ENCODE measurements around the gene FAM200A. TPM values are rescaled to one million over a fixed set of nuclear protein-coding genes. Genes with fewer than 3 reads are reported as not detected.

Gene FAM200A
- total RNA-seq, 4 donors from 2014 or later: 4.3 to 8.8 (median 6.5) TPM

DNA sequence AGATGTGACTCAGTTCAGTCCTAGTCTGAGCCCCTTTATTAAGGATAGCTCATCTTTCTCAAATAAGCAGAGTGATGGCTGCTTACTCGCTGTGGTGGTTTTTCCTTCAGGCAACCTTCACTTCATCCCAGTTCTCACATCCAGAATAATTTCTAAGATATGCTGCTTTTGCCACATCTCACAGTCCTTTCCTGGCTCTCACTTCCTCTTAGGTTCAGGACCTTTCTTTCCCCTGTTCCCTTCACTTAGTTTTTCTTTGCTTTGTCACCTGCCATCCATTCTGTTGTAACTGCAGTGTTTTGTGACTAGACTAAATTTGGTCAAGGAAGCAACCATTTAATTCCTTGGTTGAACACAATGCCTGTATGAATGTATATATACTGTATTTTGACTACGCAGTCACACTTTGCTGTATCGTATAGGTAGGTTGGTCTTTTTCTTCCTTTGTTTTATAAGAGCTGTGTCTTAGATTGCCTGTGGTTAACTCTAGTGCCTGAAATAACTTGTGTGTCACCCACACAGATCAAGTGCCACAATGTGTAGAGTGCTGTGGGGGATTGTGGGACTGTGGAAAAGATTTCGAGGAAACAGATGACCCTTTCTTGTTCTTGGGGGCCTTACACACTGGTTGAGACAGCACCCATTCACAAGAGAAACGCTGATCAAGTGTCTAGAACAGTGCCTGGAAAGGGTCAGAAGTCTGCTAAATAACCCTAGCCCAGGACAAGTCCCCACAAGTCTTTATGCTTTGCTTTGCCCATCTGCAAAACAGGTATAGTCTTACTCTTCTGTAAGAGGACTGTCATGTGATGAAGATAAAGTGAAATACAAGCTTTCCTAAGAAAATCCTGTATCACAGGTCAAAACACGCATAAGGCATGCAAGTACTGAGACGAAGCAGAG is 9.2 kb upstream of the FAM200A start:
- no peak for DNase-seq (ENCODE audit: low spot score in 2 of 2)
- intact Hi-C loops (cut with DNase I; ENCODE audit: low total_unique reads): no loop called here
- TF ChIP-seq CTCF (IDR thresholded peaks at IDR 0.05): no peak
- TF ChIP-seq POLR2A (IDR thresholded peaks at IDR 0.05): no peak
- WGBS, 2 donors: 70 to 74% methylated on average over 7 of the region's 7 CpGs
- no peak overlapping the region for H3K4me3 ChIP-seq (ENCODE audit: low read depth, poor library complexity, severe bottlenecking)

DNA sequence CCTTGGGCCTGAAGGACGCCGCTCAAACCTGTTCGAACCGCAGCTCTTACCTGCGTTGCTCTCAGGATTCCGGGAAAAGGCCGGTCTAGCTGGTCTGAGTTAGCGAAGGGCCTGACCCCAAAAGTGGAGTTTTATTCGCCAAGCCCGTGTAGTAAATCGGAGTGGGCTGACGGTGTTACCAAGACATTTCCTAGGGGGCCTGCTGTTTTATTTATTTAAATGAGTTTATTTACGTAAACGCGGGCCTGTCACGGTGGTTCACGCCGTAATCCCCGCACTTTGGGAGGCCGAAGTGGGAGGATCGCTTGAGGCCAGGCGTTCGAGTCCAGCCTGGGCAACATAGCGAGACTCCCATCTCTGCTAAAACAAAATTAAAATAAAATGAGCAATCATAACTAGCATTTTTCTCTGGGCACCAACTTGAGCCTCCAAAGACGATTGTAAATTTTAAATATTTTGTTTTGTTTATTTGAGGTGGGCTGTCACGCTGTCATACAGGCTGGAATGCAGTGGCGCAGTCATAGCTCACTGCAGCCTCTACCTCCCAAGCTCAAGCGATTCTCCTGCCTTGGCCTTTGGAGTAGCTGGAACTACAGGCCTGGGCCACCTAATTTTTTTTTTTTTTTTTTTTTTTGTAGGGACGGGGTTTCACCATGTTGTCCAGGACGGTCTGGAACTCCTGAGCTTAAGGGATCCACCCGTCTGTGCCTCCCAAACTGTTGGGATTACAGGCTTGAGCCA is 7.4 kb upstream of the FAM200A start:
- TF ChIP-seq POLR2A (IDR thresholded peaks at IDR 0.05): no peak
- no peak for TF ChIP-seq CTCF (IDR thresholded peaks at IDR 0.05)
- 17 to 18% methylated on average over 31 of the region's 31 CpGs for WGBS, 2 donors

DNA sequence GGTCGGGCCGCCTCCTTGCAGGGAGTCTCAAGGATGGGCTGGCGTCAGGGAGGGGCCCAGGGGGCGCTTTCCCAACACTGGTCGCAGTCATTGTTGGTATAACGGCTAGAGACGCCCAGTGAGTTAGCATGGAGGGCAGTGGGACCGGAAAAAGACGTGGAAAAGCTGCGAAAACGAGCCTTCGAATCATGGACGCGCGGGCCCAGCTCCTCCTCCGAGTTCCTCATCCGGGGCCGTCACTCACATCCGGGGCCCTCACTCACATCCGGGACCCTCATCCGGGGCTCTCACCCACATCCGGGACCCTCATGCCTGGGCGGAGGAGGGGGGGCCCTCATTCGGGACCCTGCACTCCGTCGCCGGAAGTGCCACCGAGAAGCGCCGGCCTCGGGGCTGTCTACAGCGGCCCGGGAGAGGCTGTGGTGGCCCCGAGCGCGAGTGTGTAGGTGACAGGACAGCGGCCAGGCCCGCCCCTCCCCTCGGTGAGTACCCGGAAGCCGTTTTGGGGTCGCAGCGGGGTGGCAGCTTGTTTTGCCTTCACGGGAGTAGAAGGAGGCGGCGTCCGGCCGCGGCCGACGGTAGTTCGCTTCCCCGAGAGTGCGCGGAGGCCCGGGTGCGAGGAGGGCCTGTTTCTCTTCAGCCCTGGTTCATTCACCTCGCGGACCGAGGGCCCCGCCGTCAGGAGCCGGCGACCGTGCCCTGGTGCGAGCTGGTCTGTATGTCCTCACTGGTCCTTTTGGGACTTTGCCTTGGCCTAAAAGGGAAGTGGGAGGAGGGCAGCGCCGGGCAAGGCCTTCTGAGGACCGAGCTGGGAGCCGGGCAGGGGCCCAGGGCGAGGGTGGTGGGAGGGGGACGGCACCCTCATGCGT is 6.6 kb upstream of the FAM200A start, which contains the start of gene ZNF655:
TSS of gene ZNF655 (plus strand) at position 337 of the 869 bp plus-strand sequence. CDS start 1,918 bp downstream, outside the sequence.
- WGBS, 2 donors: 0 to 1% methylated on average over 47 to 52 of the region's 73 CpGs
- intact Hi-C loops (cut with DNase I; ENCODE audit: low total_unique reads): no loop called here

More for the DNA sequence above, 7.4 kb upstream of the FAM200A start:
- intact Hi-C loops (cut with DNase I; ENCODE audit: low total_unique reads): no loop called here
- H3K4me3 ChIP-seq (ENCODE audit: low read depth, poor library complexity, severe bottlenecking): peak overlapping the region; percentile 95
- no peak for DNase-seq (ENCODE audit: low spot score in 2 of 2)

GRCh38 chr7:99557940-99558305 is 6.0 kb upstream of the FAM200A start:
- DNase-seq (ENCODE audit: low spot score in 2 of 2): no peak
- intact Hi-C loops (cut with DNase I; ENCODE audit: low total_unique reads): no loop called here
- TF ChIP-seq POLR2A (IDR thresholded peaks at IDR 0.05) (no peak), CTCF (IDR thresholded peaks at IDR 0.05) (no peak)
- H3K4me3 ChIP-seq (ENCODE audit: low read depth, poor library complexity, severe bottlenecking): peak overlapping the region; percentile 95
- 1 to 4% methylated on average over 17 of the region's 17 CpGs for WGBS, 2 donors

More for the DNA sequence above, 6.6 kb upstream of the FAM200A start, which contains the start of gene ZNF655:
- DNase-seq (ENCODE audit: low spot score in 2 of 2): peak; percentile 88 to 98
- peak within 1 kb of the TSS; percentile 95 for H3K4me3 ChIP-seq (ENCODE audit: low read depth, poor library complexity, severe bottlenecking)
- TF ChIP-seq CTCF (IDR thresholded peaks at IDR 0.05) (no peak), POLR2A (IDR thresholded peaks at IDR 0.05) (no peak)

DNA sequence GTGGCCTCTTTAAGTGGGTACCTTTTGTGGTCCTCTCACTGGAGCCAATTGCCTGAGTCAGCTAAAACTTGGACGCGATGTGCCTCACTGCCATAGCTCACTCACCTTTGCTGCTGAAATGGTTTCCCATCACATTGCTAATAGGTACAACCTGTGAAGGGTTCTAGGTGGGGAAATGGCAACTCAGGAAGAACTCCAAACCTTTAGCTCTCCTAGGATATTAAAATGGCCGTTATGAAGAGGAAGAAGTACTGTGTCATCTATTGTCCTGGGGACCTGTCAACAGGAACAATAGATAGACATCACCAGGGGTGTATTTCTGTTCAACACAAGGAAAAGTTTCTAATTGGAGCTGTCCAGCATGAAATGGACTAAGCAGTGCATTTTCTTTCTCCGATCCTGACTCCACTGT is 5.3 kb upstream of the FAM200A start:
- DNase-seq (ENCODE audit: low spot score in 2 of 2): no peak
- no peak for TF ChIP-seq CTCF (IDR thresholded peaks at IDR 0.05)
- no peak for TF ChIP-seq POLR2A (IDR thresholded peaks at IDR 0.05)
- intact Hi-C loops (cut with DNase I; ENCODE audit: low total_unique reads): no loop called here
- H3K4me3 ChIP-seq (ENCODE audit: low read depth, poor library complexity, severe bottlenecking): no peak overlapping the region
- WGBS, 2 donors: 61 to 75% methylated on average over 4 of the region's 4 CpGs

All from lower leg skin (tissue), 4 donors.